HepG2 (cell line): ENCODE data around the gene RPTOR. TPM values are rescaled to one million over a fixed set of nuclear protein-coding genes. Genes with fewer than 3 reads are reported as not detected.

Source experiments
- ATAC-seq: fragments of 200-7000 bp; cut with Tn5 transposase; 3 replicates; pipeline ENCODE4 v1.9.1; 2020; ENCODE audit warnings: mild to moderate bottlenecking, moderate library complexity
- BruUV-seq: library from RNA; stranded (reverse); fragments of 400-500 nt; replicated peaks from 2 replicates; lab custom pipeline; 2021; lab: Mats Ljungman, UMichigan
- CTCF ChIA-PET: fragments of 300-600 bp; formaldehyde crosslinking; extraction: SDS; loops from one replicate; lab custom pipeline; 2021; ENCODE audit warnings: low total read pairs, inconsistent platforms, low intra/inter-chr PET ratio; lab: Yijun Ruan, JAX
- POLR2A ChIA-PET: fragments of 350-600 bp; sonication (Branson Sonifier 250); formaldehyde crosslinking; loops from one replicate; lab custom pipeline; 2020; ENCODE audit warnings: antibody characterized with exemption, inconsistent platforms; lab: Yijun Ruan, JAX
- DNase-seq: peaks from one replicate; pipeline ENCODE4 v3.0.0-alpha.2; 2015; ENCODE audit warnings: low spot score
- FAIRE-seq: peaks from 3 replicates; lab custom pipeline; 2011; peaks lifted over from hg19 to GRCh38; lab: Jason Lieb, UNC
- H2AFZ ChIP-seq: one replicate; pipeline ENCODE4 v1.6.1; 2011; ENCODE audit warnings: low read length, inconsistent platforms
- H3K27ac ChIP-seq: fragments of 300-600 bp; 3 replicates; pipeline ENCODE4 v1.8.0; 2011; ENCODE audit warnings: mixed run types, mild to moderate bottlenecking, mixed read lengths, low read length, inconsistent platforms; ENCODE audit not compliant: insufficient read depth; ENCODE audit errors: extremely low read length
- H3K27me3 ChIP-seq, 2 experiments: fragments of 200-600 bp in 1 of 2; 2 replicates in 1 of 2; 3 replicates in 1 of 2; pipeline versions ENCODE4 v1.6.0 to v1.8.0; 2011; ENCODE audit warnings: low read length in 2 of 2, mild to moderate bottlenecking in 2 of 2, moderate library complexity in 2 of 2, inconsistent platforms in 1 of 2; ENCODE audit not compliant: insufficient read depth in 2 of 2, control insufficient read depth in 1 of 2
- H3K36me3 ChIP-seq, 2 experiments: fragments of 200-600 bp in 1 of 2; replicated peaks in 1 of 2; 2 replicates in 1 of 2; 3 replicates in 1 of 2; pipeline versions ENCODE4 v1.5.1 to v1.8.0; 2011; ENCODE audit warnings: low read length in 2 of 2, inconsistent platforms in 1 of 2; ENCODE audit not compliant: insufficient read depth in 2 of 2, control insufficient read depth in 1 of 2
- H3K4me1 ChIP-seq: 2 replicates; pipeline ENCODE4 v1.5.1; 2012; ENCODE audit warnings: low read length, inconsistent platforms; ENCODE audit not compliant: insufficient read depth
- H3K4me2 ChIP-seq: 2 replicates; pipeline ENCODE4 v1.6.0; 2011; ENCODE audit warnings: low read depth, low read length, inconsistent platforms
- H3K4me3 ChIP-seq, 3 experiments: fragments of 200-600 bp in 1 of 3; sonication (generic), shearing (Covaris generic) in 1 of 3; replicated peaks in 1 of 3; 2 replicates each; pipeline ENCODE4 v1.5.1; 2011 to 2016; ENCODE audit warnings: low read length in 3 of 3, inconsistent platforms in 2 of 3, low read depth in 2 of 3, mild to moderate bottlenecking in 2 of 3, control low read depth in 1 of 3, mixed read lengths in 1 of 3; ENCODE audit not compliant: insufficient read depth in 1 of 3
- H3K79me2 ChIP-seq: one replicate; pipeline ENCODE4 v1.6.1; 2011; ENCODE audit warnings: low read length, inconsistent platforms; ENCODE audit not compliant: insufficient read depth
- H3K9ac ChIP-seq: 2 replicates; pipeline ENCODE4 v1.6.0; 2011; ENCODE audit warnings: mild to moderate bottlenecking, low read depth, low read length, inconsistent platforms; ENCODE audit not compliant: insufficient read depth
- H3K9me3 ChIP-seq: 2 replicates; pipeline ENCODE4 v1.5.1; 2012; ENCODE audit warnings: mild to moderate bottlenecking, low read length
- H4K20me1 ChIP-seq: 2 replicates; pipeline ENCODE4 v1.6.0; 2011; ENCODE audit warnings: inconsistent platforms, mild to moderate bottlenecking, low read length, moderate library complexity; ENCODE audit not compliant: insufficient read depth
- ELF1 ChIP-seq: sonication (generic); formaldehyde crosslinking; IDR thresholded peaks from 2 replicates; pipeline ENCODE4 v1.4.0; 2020; ENCODE audit warnings: missing genetic modification reagents
- HHEX ChIP-seq: IDR thresholded peaks from 2 replicates; pipeline ENCODE4 v1.6.1; 2016; ENCODE audit warnings: control low read depth
- IRX3 ChIP-seq: sonication (generic); formaldehyde crosslinking; IDR thresholded peaks from 2 replicates; pipeline ENCODE4 v1.8.1; 2023; ENCODE audit warnings: mild to moderate bottlenecking, low read depth, missing genetic modification reagents, borderline replicate concordance
- PITX1 ChIP-seq: sonication (generic); formaldehyde crosslinking; IDR thresholded peaks from 2 replicates; pipeline ENCODE4 v1.5.1; 2020; ENCODE audit warnings: mild to moderate bottlenecking, missing genetic modification reagents
- RFXAP ChIP-seq: sonication (generic); formaldehyde crosslinking; IDR thresholded peaks from 2 replicates; pipeline ENCODE4 v1.4.0; 2020; ENCODE audit warnings: missing genetic modification reagents, borderline replicate concordance
- SNAPC2 ChIP-seq: sonication (generic); formaldehyde crosslinking; IDR thresholded peaks from 2 replicates; pipeline ENCODE4 v1.8.1; 2022; ENCODE audit warnings: mild to moderate bottlenecking, missing genetic modification reagents
- ZFP62 ChIP-seq: sonication (generic); formaldehyde crosslinking; IDR thresholded peaks from 2 replicates; pipeline ENCODE4 v1.4.0; 2020; ENCODE audit warnings: missing genetic modification reagents
- ZNF263 ChIP-seq: sonication (generic); formaldehyde crosslinking; IDR thresholded peaks from 2 replicates; pipeline ENCODE4 v1.4.0; 2020; ENCODE audit warnings: missing genetic modification reagents
- ZNF335 ChIP-seq: sonication (generic); formaldehyde crosslinking; IDR thresholded peaks from 2 replicates; pipeline ENCODE4 v1.4.0; 2020; ENCODE audit warnings: missing genetic modification reagents
- ZNF501 ChIP-seq: sonication (generic); formaldehyde crosslinking; IDR thresholded peaks from 2 replicates; pipeline ENCODE4 v1.5.1; 2020; ENCODE audit warnings: mild to moderate bottlenecking, moderate library complexity, missing genetic modification reagents
- WGBS: methylation state at CpG from one replicate; pipeline ENCODE4 v1.1.6; 2017; ENCODE audit warnings: low lambda C conversion rate; 5-methylcytosine and 5-hydroxymethylcytosine counted together
- in situ Hi-C: cut with HindIII; loops from 2 replicates; pipeline ENCODE4 v1.10.0; 2017; ENCODE audit warnings: low pct_unique_long_range_greater_than_20kb; ENCODE audit not compliant: extremely low pct_ligation_motif_present
- intact Hi-C: fragments of 100-400 bp; cut with micrococcal nuclease; formaldehyde crosslinking; loops from one replicate; pipeline ENCODE4 v1.10.0; 2022; ENCODE audit not compliant: unreplicated experiment
- polyA plus RNA-seq, 8 experiments: library from polyadenylated mRNA; depleted of rRNA in 3 of 8; stranded (reverse) in 7 of 8; unstranded in 1 of 8; fragments of >200 nt; fragmentation: Illumina TruSeq in 4 of 8; extraction: Trizol in 4 of 8; gene quantifications; 2 replicates each; pipeline versions ENCODE4 v1.2.1 to v1.2.3, GENCODE V29; 2011 to 2016; ENCODE audit warnings: low read depth in 4 of 8, missing spikeins in 1 of 8, mixed read lengths in 1 of 8; ENCODE audit not compliant: insufficient read depth in 1 of 8
- total RNA-seq, 5 experiments: library from RNA; depleted of rRNA; stranded (reverse); fragments of >200 nt; fragmentation: Illumina TruSeq; extraction: Trizol; gene quantifications; 2 replicates each; pipeline ENCODE4 v1.2.3, GENCODE V29; 2016; ENCODE audit warnings: low read depth in 1 of 5
- TF ChIP-seq, protein P1 (sequence below): IDR thresholded peaks from 2 replicates; pipeline ENCODE4 v1.6.1; 2016; ENCODE audit warnings: missing compliant biosample characterization, missing genetic modification reagents, borderline replicate concordance

The RPTOR gene
- total and polyA plus RNA-seq, 2 of the 13 experiments (the other 11 are each of a cell fraction or from before 2014, with no cell fraction given): 6.6 to 25.3 TPM

DNA sequence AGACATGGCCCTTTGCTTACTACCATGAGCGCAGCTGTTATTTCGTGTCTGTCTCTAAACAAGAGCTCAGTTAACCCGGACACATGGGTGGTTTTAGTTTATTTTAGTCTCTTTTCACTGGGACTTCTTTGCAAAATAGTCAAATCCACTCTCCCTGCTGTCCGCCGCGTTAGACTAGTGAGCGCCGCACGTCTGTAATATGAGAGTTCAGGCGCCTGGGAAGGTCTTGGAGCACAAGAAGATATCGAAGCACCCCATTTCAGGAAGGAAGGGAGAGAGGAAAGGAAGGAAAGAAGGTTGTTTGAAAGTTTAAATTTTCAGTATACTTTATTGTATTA lies 336.0 kb downstream of the RPTOR start:
- in situ Hi-C loops: no loop called here
- Histone ChIP-seq H3K36me3 (peaks cover 34 to 56% of the 10 kb centered on the region in 2 experiments), H3K4me2 (no peak overlapping the region), H3K4me1 (no peaks in the 10 kb centered on the region), H3K27me3 (no peaks in the 10 kb centered on the region), H3K27ac (no peak overlapping the region), H3K9me3 (no peaks in the 10 kb centered on the region), H4K20me1 (no peaks in the 10 kb centered on the region), H3K79me2 (no peaks in the 10 kb centered on the region), H2AFZ (no peak overlapping the region), H3K4me3 (no peak overlapping the region), H3K9ac (no peak overlapping the region)
- CTCF ChIA-PET: no interaction called here
- ATAC-seq (no peak), FAIRE-seq (no peak), DNase-seq (no peak)
- WGBS: 97% methylated on average over 11 of the region's 11 CpGs
- no TSS peak for BruUV-seq
- POLR2A ChIA-PET: no interaction called here
- intact Hi-C loops: no loop called here
- TF ChIP-seq, protein P1, sequence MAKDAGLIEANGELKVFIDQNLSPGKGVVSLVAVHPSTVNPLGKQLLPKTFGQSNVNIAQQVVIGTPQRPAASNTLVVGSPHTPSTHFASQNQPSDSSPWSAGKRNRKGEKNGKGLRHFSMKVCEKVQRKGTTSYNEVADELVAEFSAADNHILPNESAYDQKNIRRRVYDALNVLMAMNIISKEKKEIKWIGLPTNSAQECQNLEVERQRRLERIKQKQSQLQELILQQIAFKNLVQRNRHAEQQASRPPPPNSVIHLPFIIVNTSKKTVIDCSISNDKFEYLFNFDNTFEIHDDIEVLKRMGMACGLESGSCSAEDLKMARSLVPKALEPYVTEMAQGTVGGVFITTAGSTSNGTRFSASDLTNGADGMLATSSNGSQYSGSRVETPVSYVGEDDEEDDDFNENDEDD (CRISPR knock-in tag): no peak
- TF ChIP-seq HHEX (CRISPR knock-in tag) (no peak), ZNF263 (CRISPR knock-in tag) (no peak), SNAPC2 (no peak), RFXAP (no peak), ELF1 (CRISPR knock-in tag) (no peak), ZNF335 (CRISPR knock-in tag) (no peak), ZNF501 (no peak), IRX3 (CRISPR knock-in tag) (no peak), ZFP62 (CRISPR knock-in tag) (no peak), PITX1 (CRISPR knock-in tag) (no peak)
